GM18868 (cell line): Measurements from ENCODE around the gene NDRG4.

Source experiments
- ATAC-seq: cut with Tn5 transposase; IDR thresholded peaks from one replicate; pipeline ENCODE4 v1.9.1; 2021; ENCODE audit warnings: mild to moderate bottlenecking, moderate library complexity; ENCODE audit not compliant: unreplicated experiment

The NDRG4 gene

GRCh38 chr16:58537124-58537906, 37.4 kb downstream of the NDRG4 start:
- ATAC-seq: no peak

- ATAC-seq: no peak
Observed at GRCh38 chr16:58541711-58542110, 41.8 kb downstream of the NDRG4 start.

DNA sequence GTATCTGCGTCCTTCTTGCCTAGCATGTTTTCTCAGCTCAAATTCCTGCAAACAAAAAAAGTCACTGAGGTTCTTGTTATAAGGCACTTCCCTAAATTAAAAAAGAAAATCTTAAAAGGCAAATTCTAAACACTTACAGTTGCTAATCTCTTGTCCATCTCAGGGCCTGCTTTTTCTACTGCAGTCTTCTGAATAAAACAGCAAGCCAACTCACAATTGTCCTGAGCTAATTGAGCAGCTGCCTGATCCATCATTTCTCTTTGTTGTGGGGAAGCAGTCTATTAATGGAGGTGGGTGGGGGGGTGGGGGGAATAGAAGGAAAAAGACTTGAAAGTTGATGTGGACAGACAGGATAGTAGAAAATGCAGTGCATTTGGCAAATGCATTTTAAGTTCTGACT, 42.3 kb downstream of the NDRG4 start:
- no peak for ATAC-seq

DNA sequence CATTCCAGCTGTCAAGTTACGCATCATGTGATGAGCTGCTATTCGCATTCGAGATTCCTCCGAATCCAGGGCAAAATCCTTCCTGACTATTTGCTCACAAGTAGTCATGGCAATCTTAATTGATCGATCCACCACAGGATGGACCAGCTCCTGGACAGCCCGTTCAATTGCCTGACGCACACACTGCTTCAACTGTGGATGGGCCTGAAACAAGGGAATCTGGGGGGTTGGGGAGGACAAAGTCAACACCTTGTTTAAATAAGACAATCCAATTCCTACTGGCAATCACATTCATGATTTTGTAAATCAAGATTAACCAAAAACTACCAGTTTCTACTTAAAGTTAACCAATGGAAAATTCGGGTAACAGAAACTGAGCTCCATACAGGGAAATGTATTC, 43.7 kb downstream of the NDRG4 start:
- no peak for ATAC-seq

DNA sequence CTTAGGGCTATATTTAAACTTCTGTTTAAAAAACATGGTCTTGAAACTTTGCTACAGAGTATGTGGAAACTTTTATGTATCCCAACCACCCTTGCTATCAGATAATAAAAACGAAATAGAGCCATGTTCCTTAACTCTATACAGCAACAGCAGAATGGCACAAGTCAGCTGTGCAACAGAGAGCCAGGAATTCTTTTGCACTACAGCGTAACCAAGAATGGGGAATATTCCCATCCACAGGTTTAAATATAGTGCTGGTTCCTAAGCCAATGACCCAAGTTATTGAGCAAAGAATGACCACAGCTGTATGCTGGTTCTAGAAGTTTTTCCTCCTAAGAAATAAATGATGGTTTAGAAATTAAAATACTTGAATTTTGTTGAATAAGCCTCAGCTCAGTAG, 48.4 kb downstream of the NDRG4 start:
- no peak for ATAC-seq

- ATAC-seq: no peak
Observed at GRCh38 chr16:58551496-58551895, 51.6 kb downstream of the NDRG4 start.

DNA sequence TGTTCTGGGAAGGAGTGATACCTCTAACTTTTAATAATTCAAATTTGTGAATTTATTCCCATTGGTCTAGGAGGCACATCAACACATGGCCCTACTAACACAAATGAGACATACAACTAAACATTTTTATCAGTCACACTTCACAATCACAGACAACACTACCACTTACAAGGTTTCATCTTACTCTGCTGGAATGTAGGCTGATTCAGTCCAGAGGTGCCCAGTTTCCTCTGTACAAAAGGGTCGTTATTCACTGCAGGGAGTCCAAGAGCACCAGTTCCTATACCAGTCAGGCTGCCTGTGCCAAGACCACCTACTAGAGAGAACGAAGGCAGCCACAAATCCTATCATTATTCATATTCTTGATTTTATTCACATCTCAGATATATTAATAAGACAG, 56.7 kb downstream of the NDRG4 start:
- no peak for ATAC-seq
